Measurements from ENCODE around the gene KRT72.

Gene KRT72

DNA sequence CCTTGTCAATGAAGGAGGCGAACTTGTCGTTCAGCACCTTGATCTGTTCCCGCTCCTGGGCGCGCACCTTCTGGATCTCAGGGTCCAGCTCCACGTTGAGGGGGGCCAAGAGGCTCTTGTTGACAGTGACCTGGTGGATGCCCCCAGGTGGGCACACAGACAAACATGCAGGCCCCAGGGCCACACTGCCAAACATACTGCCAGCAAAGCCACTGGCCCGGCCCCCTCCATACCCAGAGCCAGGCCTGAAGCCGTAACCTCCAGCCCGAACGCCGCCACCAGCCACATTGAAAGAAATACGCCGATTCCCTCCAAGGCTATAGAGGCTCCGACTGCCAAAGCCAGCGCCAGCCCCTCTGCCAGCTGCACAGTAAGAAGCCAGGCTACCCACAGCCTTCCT, 28.0 kb downstream of the KRT72 start:
- Histone ChIP-seq H3K9me3 (replicated peaks; ENCODE audit: low read length) (no peaks in the 10 kb centered on the region), H3K9ac (ENCODE audit: low read depth, low read length) (no peak overlapping the region), H3K36me3 (ENCODE audit: insufficient read depth, low read length) (no peaks in the 10 kb centered on the region), H3K4me3 (ENCODE audit: low read length) (no peak overlapping the region), H3K27me3 (ENCODE audit: control insufficient read depth, insufficient read depth, low read length) (peaks cover 78% of the 10 kb centered on the region), H3K4me1 (ENCODE audit: control insufficient read depth, insufficient read depth, low read length) (no peaks in the 10 kb centered on the region), H3K4me2 (ENCODE audit: low read length) (no peak overlapping the region)

DNA sequence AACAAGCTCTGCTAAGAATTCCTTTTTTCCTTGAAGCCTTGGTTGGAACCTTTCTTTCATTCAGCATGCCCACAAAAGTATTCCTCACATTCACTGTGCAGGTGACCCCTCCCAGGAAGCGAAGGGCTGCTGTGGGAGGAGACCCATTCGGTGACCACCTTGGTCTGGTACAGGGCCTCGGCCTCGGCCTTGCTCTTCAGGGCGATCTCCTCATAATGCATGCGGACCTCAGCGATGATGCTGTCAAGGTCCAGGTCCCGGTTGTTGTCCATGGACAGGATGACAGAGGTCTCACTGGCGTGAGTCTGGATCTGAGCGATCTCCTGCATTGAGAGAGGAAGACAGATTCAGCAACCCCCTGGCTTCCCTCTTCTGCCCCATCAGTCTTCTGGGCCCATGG, 30.8 kb downstream of the KRT72 start:
- H3K27me3 ChIP-seq (ENCODE audit: control insufficient read depth, insufficient read depth, low read length): peaks cover 80% of the 10 kb centered on the region
- no peak overlapping the region for H3K4me2 ChIP-seq (ENCODE audit: low read length)
- no peak overlapping the region for H3K4me3 ChIP-seq (ENCODE audit: low read length)
- H3K9ac ChIP-seq (ENCODE audit: low read depth, low read length): no peak overlapping the region
- no peaks in the 10 kb centered on the region for H3K4me1 ChIP-seq (ENCODE audit: control insufficient read depth, insufficient read depth, low read length)
- H3K9me3 ChIP-seq (replicated peaks; ENCODE audit: low read length): no peaks in the 10 kb centered on the region
- no peaks in the 10 kb centered on the region for H3K36me3 ChIP-seq (ENCODE audit: insufficient read depth, low read length)

DNA sequence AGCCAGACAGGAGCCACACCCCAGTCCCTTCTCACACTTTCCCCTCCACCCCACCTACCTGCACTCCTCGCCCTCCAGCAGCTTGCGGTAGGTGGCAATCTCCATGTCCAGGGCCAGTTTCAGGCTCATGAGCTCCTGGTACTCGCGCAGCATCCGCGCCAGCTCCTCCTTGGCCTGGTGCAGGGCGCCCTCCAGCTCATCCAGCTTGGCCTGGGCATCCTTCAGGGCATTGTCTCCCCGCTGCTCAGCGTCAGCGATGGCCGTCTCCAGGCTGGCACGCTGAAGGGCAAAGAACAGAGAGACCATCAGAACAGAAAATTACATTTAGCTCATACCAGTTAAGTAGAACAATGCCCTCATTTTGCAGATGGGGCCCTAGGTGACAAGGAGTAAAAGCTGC, 33.2 kb downstream of the KRT72 start:
- Histone ChIP-seq H3K9me3 (replicated peaks; ENCODE audit: low read length) (no peaks in the 10 kb centered on the region), H3K4me1 (ENCODE audit: control insufficient read depth, insufficient read depth, low read length) (no peaks in the 10 kb centered on the region), H3K9ac (ENCODE audit: low read depth, low read length) (no peak overlapping the region), H3K27me3 (ENCODE audit: control insufficient read depth, insufficient read depth, low read length) (peaks cover 81% of the 10 kb centered on the region), H3K4me2 (ENCODE audit: low read length) (no peak overlapping the region), H3K4me3 (ENCODE audit: low read length) (no peak overlapping the region), H3K36me3 (ENCODE audit: insufficient read depth, low read length) (no peaks in the 10 kb centered on the region)

DNA sequence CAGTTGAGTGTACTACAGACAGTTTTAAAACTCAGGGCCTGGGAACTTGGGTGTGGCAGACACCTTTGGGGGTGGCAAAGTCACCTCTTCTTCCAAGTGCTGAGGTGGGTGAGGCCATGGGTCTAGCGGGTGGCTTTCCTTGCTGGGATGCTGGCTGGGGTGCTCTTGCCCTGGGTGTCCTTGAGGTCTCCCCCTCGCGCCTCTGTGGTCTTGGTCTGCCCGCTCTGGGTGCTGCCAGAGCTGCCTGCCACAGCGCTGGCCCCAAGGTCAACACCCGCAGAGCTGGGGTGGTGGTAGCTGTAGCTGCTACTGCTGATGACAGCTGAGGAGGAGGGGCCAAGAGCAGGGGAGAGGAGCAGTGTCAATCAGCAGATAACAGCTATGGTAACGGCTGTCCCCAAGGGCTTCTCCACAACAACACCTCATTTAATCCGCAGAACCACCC, 34.4 kb downstream of the KRT72 start:
- Histone ChIP-seq H3K4me3 (ENCODE audit: low read length) (no peak overlapping the region), H3K36me3 (ENCODE audit: insufficient read depth, low read length) (no peaks in the 10 kb centered on the region), H3K9me3 (replicated peaks; ENCODE audit: low read length) (no peaks in the 10 kb centered on the region), H3K27me3 (ENCODE audit: control insufficient read depth, insufficient read depth, low read length) (peaks cover 74% of the 10 kb centered on the region), H3K4me2 (ENCODE audit: low read length) (no peak overlapping the region), H3K9ac (ENCODE audit: low read depth, low read length) (no peak overlapping the region), H3K4me1 (ENCODE audit: control insufficient read depth, insufficient read depth, low read length) (no peaks in the 10 kb centered on the region)

DNA sequence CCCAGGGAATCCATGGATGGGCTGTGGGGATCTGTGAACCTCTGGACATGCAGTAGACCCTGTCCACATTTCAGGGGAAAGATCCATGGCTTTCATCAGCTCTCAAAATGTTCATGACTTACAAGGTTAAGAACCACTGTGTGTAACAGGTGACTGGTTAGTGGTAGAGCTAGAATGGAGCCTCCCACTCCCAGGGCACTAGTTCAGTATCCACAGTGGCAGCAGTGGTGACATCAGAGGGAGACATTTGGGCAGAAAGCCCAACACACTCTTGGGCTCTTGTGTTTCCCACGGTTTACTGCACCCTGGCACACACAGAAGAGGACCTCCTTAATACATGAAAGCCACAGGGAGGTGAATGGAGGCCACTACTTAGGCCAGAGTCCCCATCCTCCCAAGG, 36.7 kb downstream of the KRT72 start:
- H3K9me3 ChIP-seq (replicated peaks; ENCODE audit: low read length): no peaks in the 10 kb centered on the region
- no peak overlapping the region for H3K4me2 ChIP-seq (ENCODE audit: low read length)
- H3K27me3 ChIP-seq (ENCODE audit: control insufficient read depth, insufficient read depth, low read length): peaks cover 72% of the 10 kb centered on the region
- no peaks in the 10 kb centered on the region for H3K4me1 ChIP-seq (ENCODE audit: control insufficient read depth, insufficient read depth, low read length)
- H3K9ac ChIP-seq (ENCODE audit: low read depth, low read length): no peak overlapping the region
- H3K36me3 ChIP-seq (ENCODE audit: insufficient read depth, low read length): no peaks in the 10 kb centered on the region
- H3K4me3 ChIP-seq (ENCODE audit: low read length): no peak overlapping the region

DNA sequence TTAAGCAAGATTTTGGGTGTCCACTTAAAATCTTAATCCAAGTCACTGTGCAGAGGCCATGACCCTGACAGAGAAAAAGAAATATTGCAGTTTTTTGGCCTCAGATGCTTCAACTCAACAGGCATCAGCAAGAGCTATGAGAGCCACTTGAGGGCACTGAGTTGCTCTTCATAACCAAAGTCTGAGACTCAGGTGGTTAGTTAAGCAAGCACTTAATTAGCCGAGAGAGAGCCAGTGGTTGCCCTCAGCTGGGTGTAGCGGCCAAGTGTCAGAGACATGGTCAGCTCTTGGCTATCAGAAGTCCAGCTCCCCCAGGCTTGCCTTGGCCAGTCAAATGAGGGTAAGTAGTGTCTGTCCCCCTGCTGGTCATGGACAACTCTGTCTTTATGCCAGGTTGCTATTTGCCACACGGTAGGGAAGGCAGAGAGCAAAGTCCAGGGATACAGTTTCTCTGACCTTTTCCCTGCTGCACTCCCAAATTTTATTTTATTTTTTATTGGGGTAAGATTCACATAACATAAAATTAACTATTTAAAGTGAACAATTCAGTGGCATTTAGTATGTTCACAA, 39.3 kb downstream of the KRT72 start:
- H3K4me2 ChIP-seq (ENCODE audit: low read length): no peak overlapping the region
- H3K36me3 ChIP-seq (ENCODE audit: insufficient read depth, low read length): no peaks in the 10 kb centered on the region
- H3K4me1 ChIP-seq (ENCODE audit: control insufficient read depth, insufficient read depth, low read length): no peaks in the 10 kb centered on the region
- H3K4me3 ChIP-seq (ENCODE audit: low read length): no peak overlapping the region
- H3K9ac ChIP-seq (ENCODE audit: low read depth, low read length): no peak overlapping the region
- peaks cover 78% of the 10 kb centered on the region for H3K27me3 ChIP-seq (ENCODE audit: control insufficient read depth, insufficient read depth, low read length)
- H3K9me3 ChIP-seq (replicated peaks; ENCODE audit: low read length): no peaks in the 10 kb centered on the region

DNA sequence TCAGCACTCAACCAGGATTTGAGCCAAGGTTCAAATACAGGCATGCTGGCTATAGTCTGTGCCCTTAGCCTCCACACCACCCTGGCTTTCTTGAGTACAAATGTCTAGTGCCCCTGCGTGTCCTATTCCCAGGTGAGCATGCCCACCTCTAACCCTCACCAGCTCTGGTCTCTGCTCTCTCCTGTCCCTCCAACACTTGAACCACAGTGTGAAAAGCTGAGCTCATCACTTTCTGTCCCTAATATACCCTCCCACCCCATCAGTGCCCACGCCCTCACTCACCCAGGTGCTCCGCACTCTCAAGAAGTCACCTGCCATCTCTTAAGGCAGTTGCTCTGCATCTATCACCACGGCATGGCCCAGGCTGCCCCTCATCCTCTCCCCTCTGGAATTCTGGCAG, 41.3 kb downstream of the KRT72 start:
- Histone ChIP-seq H3K4me1 (ENCODE audit: control insufficient read depth, insufficient read depth, low read length) (no peaks in the 10 kb centered on the region), H3K27me3 (ENCODE audit: control insufficient read depth, insufficient read depth, low read length) (peaks cover 70% of the 10 kb centered on the region)

DNA sequence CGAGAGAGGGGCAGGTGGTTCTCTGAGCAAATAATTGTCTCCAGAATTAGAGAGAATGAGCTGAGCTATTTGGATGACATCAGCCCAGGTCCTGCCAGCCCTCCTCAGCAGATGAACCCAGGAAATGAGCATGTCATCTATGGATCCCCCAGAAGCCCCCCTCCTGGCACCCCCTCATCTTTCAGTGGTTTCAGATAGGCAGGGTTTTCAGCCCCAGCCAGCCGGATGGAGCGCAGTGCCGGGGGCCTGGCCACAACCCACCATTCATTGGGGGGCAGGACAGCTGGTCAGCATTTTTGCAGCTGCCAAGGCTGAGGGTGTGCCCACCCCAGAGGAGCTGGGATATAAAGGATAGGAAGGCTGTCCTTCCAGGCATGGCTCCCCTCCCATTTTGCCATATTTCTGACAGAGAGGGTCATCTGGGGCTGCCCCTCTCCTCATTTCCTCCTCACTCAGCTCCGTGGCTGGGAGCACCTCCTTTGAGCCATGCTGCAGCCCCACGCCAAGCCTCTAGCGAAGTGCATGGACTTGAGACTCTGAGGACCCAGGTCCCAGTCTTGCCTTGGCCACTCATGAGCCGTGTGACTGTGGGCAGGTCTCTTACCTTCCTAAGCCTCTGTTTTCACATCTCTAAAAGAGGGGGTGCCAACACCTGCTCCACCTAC, 42.4 kb downstream of the KRT72 start:
- Histone ChIP-seq H3K9ac (ENCODE audit: low read depth, low read length) (no peak overlapping the region), H3K4me1 (ENCODE audit: control insufficient read depth, insufficient read depth, low read length) (no peaks in the 10 kb centered on the region), H3K36me3 (ENCODE audit: insufficient read depth, low read length) (no peaks in the 10 kb centered on the region), H3K9me3 (replicated peaks; ENCODE audit: low read length) (no peaks in the 10 kb centered on the region), H3K4me3 (ENCODE audit: low read length) (no peak overlapping the region), H3K27me3 (ENCODE audit: control insufficient read depth, insufficient read depth, low read length) (peaks cover 70% of the 10 kb centered on the region), H3K4me2 (ENCODE audit: low read length) (no peak overlapping the region)

More for the DNA sequence above, 41.3 kb downstream of the KRT72 start:
- H3K9me3 ChIP-seq (replicated peaks; ENCODE audit: low read length): no peaks in the 10 kb centered on the region
- H3K4me3 ChIP-seq (ENCODE audit: low read length): no peak overlapping the region
- no peaks in the 10 kb centered on the region for H3K36me3 ChIP-seq (ENCODE audit: insufficient read depth, low read length)
- H3K4me2 ChIP-seq (ENCODE audit: low read length): no peak overlapping the region
- no peak overlapping the region for H3K9ac ChIP-seq (ENCODE audit: low read depth, low read length)

DNA sequence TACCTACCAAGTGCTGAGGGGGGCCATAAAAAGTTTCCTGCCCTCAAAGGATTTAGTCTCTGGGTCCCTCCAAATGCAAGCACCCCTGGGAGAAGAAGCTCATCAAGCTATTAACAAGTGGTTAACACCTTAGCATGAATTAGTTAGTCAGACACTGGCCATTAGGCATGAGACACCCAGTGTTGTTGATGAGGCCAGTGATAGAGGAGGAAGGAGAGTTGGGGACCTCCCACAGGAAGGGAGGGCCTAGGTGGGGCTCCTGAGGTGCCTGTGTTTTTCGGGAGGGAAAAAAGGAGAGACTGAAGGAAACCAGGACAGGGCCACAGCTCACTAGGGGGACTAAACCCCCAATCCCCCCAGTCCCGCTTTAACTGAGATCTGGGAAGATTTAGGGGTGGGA, 43.8 kb downstream of the KRT72 start:
- H3K9me3 ChIP-seq (replicated peaks; ENCODE audit: low read length): no peaks in the 10 kb centered on the region
- H3K4me1 ChIP-seq (ENCODE audit: control insufficient read depth, insufficient read depth, low read length): no peaks in the 10 kb centered on the region
- H3K36me3 ChIP-seq (ENCODE audit: insufficient read depth, low read length): no peaks in the 10 kb centered on the region
- H3K4me3 ChIP-seq (ENCODE audit: low read length): no peak overlapping the region
- no peak overlapping the region for H3K9ac ChIP-seq (ENCODE audit: low read depth, low read length)
- H3K27me3 ChIP-seq (ENCODE audit: control insufficient read depth, insufficient read depth, low read length): peaks cover 68% of the 10 kb centered on the region
- H3K4me2 ChIP-seq (ENCODE audit: low read length): no peak overlapping the region

DNA sequence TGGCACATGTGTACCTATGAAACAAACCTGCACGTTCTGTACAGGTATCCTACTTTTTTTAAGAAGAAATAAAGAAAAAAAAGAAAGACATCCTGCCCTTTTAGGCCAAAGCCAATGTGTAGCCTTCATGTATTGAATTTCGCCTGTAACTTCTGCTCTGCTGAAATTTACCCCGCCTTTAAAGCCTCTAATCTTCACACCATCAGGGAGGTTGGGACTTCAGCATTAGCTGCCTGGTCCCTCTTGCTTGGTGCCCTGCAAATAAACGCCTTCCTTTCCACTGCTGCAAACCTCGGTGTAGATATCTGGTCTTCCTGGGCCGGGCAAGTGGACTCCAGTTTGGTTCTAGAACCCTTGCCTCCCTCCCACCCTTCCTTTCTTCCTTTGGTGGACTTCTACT, 45.7 kb downstream of the KRT72 start:
- peaks cover 71% of the 10 kb centered on the region for H3K27me3 ChIP-seq (ENCODE audit: control insufficient read depth, insufficient read depth, low read length)
- no peak overlapping the region for H3K4me3 ChIP-seq (ENCODE audit: low read length)
- no peaks in the 10 kb centered on the region for H3K4me1 ChIP-seq (ENCODE audit: control insufficient read depth, insufficient read depth, low read length)
- H3K4me2 ChIP-seq (ENCODE audit: low read length): no peak overlapping the region
- no peak overlapping the region for H3K9ac ChIP-seq (ENCODE audit: low read depth, low read length)
- no peaks in the 10 kb centered on the region for H3K9me3 ChIP-seq (replicated peaks; ENCODE audit: low read length)
- H3K36me3 ChIP-seq (ENCODE audit: insufficient read depth, low read length): no peaks in the 10 kb centered on the region

DNA sequence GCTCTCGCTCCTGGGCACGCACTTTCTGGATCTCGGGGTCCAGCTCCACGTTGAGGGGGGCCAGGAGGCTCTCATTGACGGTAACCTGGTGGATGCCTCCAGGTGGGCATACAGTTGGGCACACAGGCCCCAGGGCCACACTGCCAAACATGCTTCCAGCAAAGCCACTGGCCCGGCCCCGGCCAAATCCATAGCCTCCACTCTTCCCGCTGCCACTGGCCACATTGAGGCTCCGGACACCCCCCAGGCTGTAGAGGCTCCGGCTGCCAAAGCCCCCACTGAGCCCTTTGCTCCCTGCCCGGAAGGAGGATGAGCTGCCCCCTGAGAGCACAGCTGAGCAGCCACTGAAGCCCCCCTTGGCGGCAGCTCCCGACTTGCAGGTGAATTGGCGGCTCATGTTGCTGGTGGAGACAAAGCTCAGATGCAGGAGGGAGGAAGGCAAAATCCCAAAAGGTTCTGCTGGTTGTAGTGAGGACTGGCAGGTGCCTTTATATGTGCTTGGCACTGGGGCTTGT, 48.5 kb downstream of the KRT72 start, which contains the start of gene KRT71:
Gene KRT71, minus strand, starts transcription at position 465 of the 515 bp plus-strand sequence. Its CDS starts 68 bp downstream, at position 397.
- peaks cover 71% of the 10 kb centered on the region for H3K27me3 ChIP-seq (ENCODE audit: control insufficient read depth, insufficient read depth, low read length)
- H3K4me2 ChIP-seq (ENCODE audit: low read length): no peak within 1 kb of the TSS
- no peak within 1 kb of the TSS for H3K4me3 ChIP-seq (ENCODE audit: low read length)
- no peaks in the 10 kb centered on the region for H3K9me3 ChIP-seq (replicated peaks; ENCODE audit: low read length)
- H3K9ac ChIP-seq (ENCODE audit: low read depth, low read length): no peak within 1 kb of the TSS
- H3K4me1 ChIP-seq (ENCODE audit: control insufficient read depth, insufficient read depth, low read length): no peaks in the 10 kb centered on the region
- no peaks in the 10 kb centered on the region for H3K36me3 ChIP-seq (ENCODE audit: insufficient read depth, low read length)

DNA sequence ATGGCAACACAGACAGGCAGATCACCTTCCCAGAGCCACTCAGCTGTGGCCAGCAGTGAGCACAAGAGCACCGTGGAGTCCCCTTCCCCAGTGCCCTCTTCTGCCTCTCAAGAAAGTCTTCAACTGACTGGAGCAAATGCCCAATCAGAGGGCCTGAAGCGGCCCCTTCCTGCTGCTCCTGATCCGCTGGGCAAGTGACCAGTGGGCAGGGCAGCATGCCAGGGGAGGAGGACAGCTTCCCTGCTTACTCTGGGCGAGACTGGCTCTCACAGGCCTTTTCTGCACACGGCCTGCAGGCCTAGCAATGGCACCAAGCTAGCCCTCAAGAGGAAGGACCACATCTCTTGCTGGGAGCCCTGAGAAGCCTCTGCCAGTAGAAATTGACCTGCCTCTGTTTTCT, 49.2 kb downstream of the KRT72 start:
- Histone ChIP-seq H3K9ac (ENCODE audit: low read depth, low read length) (no peak overlapping the region), H3K4me2 (ENCODE audit: low read length) (no peak overlapping the region), H3K4me3 (ENCODE audit: low read length) (no peak overlapping the region), H3K9me3 (replicated peaks; ENCODE audit: low read length) (no peaks in the 10 kb centered on the region), H3K27me3 (ENCODE audit: control insufficient read depth, insufficient read depth, low read length) (peaks cover 75% of the 10 kb centered on the region), H3K36me3 (ENCODE audit: insufficient read depth, low read length) (no peaks in the 10 kb centered on the region), H3K4me1 (ENCODE audit: control insufficient read depth, insufficient read depth, low read length) (no peaks in the 10 kb centered on the region)

All from skeletal muscle satellite cell (primary cell).